GM18868 (cell line): ENCODE data around the gene USH2A.
"Not testable (repeated sequence)": the region's sequence is repeated elsewhere in the genome, so short reads cannot be mapped to it uniquely, and the experiment has no call there.

Source experiments
- ATAC-seq: cut with Tn5 transposase; IDR thresholded peaks from one replicate; pipeline ENCODE4 v1.9.1; 2021; ENCODE audit warnings: mild to moderate bottlenecking, moderate library complexity; ENCODE audit not compliant: unreplicated experiment

Gene USH2A

GRCh38 chr1:216390956-216391355, 32.3 kb downstream of the USH2A start:
- ATAC-seq, result no peak

GRCh38 chr1:216389774-216390173, 33.5 kb downstream of the USH2A start:
- no peak for ATAC-seq

GRCh38 chr1:216388558-216388957, 34.7 kb downstream of the USH2A start:
- no peak for ATAC-seq

GRCh38 chr1:216387782-216388181, 35.5 kb downstream of the USH2A start:
- ATAC-seq, result no peak

- no peak for ATAC-seq
These were observed 43.8 kb downstream of the USH2A start for GRCh38 chr1:216379441-216379840.

- no peak for ATAC-seq
These were observed 55.0 kb downstream of the USH2A start for GRCh38 chr1:216368249-216368648.

GRCh38 chr1:216366979-216367378, 56.3 kb downstream of the USH2A start:
- ATAC-seq, result no peak

GRCh38 chr1:216356945-216357344, 66.3 kb downstream of the USH2A start:
- ATAC-seq, result no peak

GRCh38 chr1:216350186-216350585, 73.1 kb downstream of the USH2A start:
- no peak for ATAC-seq

- no peak for ATAC-seq
These were observed 76.7 kb downstream of the USH2A start for GRCh38 chr1:216346526-216346925.

GRCh38 chr1:216340542-216340941, 82.7 kb downstream of the USH2A start:
- ATAC-seq, result not testable (repeated sequence)

GRCh38 chr1:216332462-216332861, 90.8 kb downstream of the USH2A start:
- ATAC-seq, result peak; percentile 54

GRCh38 chr1:216332003-216332402, 91.2 kb downstream of the USH2A start:
- ATAC-seq, result peak; percentile 50

- no peak for ATAC-seq
These were observed 92.0 kb downstream of the USH2A start for GRCh38 chr1:216331211-216331610.

GRCh38 chr1:216330262-216330661, 93.0 kb downstream of the USH2A start:
- ATAC-seq, result no peak

GRCh38 chr1:216325946-216326345, 97.3 kb downstream of the USH2A start:
- ATAC-seq, result no peak

GRCh38 chr1:216325336-216325735, 97.9 kb downstream of the USH2A start:
- no peak for ATAC-seq

GRCh38 chr1:216323344-216323743, 99.9 kb downstream of the USH2A start:
- ATAC-seq, result no peak

GRCh38 chr1:216314379-216315095, 108.7 kb downstream of the USH2A start:
- ATAC-seq, result no peak

- peak; percentile 55 for ATAC-seq
These were observed 112.5 kb downstream of the USH2A start for GRCh38 chr1:216310776-216311175.

GRCh38 chr1:216306830-216307229, 116.4 kb downstream of the USH2A start:
- no peak for ATAC-seq

GRCh38 chr1:216303690-216304089, 119.6 kb downstream of the USH2A start:
- ATAC-seq, result no peak

GRCh38 chr1:216293683-216294082, 129.6 kb downstream of the USH2A start:
- ATAC-seq, result no peak
